Left hindlimb (tissue), 1 donor: ENCODE data around the gene TCERG1L.
"Not testable (repeated sequence)": the region's sequence is repeated elsewhere in the genome, so short reads cannot be mapped to it uniquely, and the experiment has no call there.

Experiments
- DNase-seq: peaks from one replicate; pipeline ENCODE4 v3.0.0-alpha.2; 2018

The TCERG1L gene

DNA sequence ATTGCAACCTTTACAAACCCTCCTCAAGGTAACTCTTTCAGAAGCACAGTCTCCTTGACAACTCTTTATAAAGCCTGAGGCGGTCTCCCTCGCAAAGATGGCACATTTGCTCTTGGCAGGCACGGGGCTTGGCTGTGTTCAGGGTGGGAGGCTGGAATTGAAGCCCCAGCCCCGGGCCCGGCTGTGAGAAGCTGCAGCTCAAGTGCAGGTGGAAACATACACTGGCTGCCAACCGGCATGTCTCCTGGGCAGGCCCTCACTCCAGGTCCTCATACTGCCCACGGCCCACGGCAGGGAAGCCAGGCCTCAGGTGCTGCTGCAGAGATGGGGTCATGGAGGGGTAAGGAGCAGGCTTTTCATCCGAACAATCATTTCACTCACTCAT, 194.5 kb downstream of the TCERG1L start:
- no peak for DNase-seq

DNA sequence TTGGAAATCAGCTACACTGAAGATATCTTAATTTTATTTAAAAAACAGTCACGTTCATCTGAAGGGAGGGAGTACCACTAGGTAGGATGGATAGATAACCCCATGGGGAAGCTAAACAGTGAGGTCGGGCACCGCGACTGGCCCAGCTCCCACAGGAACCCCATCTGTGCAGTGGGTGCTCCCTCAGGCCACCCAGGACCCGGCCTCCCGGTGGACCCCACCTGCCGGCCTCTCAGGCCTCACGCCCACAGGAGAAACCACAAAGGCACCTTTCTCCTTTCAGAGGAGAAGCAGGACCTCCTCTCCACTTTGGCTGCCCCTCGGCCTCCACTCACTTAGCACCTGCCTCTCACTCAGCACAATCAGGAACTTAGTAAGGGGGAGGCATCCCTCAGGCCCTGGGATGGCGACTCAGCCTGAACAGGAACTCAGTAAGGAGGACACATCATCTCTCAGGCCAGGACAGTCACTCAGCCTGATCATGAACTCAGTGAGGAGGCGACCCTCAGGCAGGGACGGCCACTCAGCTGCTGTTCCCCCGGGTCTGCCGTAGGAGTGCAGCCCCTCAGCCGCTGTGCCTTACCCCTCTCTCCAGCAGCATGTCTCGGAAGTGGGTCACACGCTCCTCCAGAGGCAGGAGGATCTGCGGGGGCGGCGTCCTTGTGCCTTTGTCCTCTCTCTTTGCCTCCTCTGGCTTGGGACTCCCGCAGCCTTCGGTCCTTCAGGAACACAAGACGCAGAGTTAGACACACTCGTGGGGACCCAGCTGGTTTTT, 195.1 kb downstream of the TCERG1L start:
- DNase-seq, result no peak

DNA sequence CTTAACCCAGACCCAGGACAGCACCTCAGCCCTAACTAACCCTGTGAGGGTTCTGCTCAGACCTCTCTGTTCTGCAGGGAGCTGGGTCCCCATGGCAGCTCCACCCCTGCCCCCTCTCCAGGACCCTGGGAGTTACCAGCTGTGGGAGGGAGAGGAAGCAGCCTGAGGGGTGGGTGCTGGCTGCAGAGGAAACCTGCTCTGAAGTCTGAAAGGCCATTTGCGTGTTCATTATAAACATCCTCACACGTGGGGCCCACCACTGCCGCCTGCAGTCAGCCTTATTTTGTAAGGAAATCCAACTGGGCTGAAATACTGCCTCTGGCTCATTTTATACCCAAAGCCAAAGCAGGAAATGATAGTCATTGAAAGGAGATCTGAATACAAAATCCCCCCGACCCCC, 195.7 kb downstream of the TCERG1L start:
- no peak for DNase-seq

DNA sequence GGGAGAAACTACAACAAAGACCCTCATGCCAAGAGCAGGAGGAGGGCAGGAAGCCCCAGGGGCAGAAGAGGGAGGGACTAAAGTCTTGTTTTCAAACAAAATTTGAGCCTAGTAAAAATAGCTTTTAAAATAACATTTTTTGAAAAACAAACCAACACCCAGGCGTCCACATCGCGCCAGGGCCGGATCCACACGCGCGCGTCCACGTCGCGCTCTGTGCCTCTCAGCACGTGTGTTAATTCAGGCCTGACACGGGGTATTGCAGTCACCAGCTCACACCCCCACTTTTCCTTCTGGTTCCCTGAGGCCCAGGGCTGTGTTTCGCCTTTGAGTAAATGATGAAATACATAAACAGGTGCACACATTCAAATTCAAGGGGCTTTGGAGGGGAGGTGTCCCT, 196.2 kb downstream of the TCERG1L start:
- no peak for DNase-seq

DNA sequence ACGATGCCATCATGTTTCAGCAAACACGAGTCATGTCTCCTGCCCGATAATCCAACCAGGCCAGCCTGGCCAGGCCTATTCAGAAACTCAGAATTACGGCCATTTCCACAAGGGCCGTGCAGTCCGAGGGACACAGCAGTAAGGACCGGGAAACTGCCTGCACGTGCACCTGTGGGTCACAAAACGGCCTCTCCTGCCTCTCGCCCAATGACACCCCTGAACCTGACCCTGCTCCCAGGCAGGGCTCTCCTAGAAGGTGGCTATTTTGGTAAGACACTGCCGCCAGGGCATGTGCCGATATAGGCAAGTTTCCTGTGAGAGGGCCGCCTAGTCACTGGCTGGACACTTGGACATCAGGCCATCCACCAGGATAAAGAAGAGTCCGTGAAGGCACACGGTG, 196.7 kb downstream of the TCERG1L start:
- DNase-seq, result no peak

DNA sequence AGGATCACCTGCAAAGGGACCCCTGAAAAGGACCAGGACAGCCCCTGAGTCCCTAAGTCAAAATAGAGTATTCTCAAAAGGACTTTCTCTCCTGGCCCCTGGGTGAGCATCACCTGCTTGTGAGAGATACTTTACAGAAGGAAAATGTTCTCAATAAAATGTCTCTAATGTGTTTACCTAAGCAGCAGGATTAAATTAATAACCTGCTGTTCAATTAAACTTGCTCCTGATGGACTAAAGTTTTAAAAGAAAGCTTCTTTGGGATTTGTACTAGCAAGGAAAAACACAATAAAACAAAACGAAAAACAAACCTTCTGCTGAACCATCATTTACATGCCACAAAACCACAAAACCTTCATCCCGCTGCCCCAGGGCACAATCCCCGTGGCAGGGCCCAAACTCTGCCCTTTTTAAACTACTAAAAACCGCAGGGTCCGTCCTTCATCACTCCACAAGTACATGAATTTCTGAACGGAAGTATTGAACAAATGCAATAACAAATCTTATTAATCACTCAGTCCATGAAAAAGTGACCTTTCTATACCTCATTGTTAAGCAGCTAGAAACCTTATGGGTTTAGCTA, 197.7 kb downstream of the TCERG1L start:
- no peak for DNase-seq

DNA sequence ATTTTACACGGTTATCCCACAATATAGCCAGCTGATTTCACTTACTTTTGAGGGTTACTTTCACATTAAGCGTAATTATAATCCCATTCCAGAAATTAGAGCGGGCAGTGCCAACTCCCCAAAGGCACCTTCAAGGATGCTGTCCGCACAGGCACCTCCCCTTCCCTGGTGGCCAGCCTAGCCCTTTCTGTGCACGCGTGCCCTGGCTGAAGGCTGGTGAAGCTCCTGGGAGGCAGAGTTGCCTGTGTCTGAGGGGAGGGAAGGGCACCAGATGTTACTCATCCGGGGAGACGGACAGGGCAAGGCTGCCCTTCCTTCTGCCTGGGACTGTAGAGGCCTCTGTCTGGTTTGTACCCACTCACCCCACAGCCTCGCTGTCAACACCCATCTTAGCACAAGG, 198.4 kb downstream of the TCERG1L start:
- DNase-seq, result no peak

DNA sequence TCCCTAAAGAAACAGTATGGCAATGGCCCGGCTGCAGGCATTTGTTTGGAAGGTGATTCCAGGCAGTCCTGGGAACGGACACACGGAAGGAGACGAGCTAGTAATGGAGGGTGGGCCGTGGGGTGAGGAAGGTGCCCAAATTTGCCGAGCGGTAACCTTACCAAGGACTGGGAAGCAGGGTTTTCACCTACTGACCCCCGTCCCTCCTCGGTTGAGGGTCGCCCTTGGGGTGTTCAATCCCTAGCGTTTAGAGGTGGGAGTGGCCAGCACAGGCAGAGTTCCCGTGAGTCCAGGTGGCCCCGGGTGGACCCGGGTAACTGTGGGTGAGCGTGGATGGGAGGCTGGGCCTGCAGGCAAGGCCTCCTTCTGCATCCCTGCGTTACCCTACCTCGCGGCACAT, 198.8 kb downstream of the TCERG1L start:
- no peak for DNase-seq

DNA sequence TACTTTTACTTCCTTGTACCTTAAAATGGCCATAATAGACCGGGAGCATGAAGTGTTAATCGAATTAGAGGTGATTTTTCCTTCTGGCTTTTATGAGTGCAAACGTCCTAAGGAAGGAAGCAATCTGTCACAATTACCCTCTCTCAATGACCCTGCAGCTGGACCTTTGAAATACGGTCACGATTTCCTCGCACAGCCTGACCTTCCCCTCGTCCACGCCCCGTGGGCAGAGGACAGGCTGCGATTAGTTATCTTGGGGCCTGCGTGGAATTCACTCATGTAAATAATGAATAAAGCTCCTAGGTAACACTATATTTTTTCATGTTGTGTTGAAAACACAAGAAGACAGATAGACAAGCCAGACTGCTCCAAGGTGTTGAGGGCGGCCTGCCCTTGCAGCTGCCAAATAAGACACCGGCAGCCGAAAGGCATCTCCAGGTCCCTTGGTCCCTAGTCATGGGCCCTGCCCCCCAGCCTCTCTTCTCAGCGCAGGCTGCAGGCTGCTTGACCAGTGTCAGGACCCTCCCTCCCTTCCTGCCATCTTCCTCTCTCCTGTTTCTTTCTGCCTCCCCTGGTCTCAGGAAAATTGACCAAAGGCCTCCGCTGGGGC, 199.9 kb downstream of the TCERG1L start:
- no peak for DNase-seq

DNA sequence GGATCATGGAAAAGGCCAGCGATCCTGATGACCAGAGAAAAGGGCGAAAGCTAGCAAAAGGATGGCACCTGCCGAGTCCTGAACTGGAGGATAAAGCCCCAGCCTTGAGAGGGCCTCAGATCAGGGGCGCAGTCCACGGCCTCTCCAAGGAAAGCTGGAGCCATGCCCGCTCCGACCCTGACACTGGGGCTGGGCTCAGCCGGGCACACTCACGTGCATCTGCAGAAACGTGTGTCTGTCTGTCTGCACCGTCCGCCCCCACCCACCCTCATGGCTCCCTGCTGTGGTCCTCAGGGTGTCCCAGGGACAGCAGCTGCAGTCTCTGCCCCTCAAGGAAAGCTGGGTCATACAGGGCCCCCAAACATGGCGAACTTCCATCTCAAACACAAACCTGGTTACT, 200.5 kb downstream of the TCERG1L start:
- no peak for DNase-seq

DNA sequence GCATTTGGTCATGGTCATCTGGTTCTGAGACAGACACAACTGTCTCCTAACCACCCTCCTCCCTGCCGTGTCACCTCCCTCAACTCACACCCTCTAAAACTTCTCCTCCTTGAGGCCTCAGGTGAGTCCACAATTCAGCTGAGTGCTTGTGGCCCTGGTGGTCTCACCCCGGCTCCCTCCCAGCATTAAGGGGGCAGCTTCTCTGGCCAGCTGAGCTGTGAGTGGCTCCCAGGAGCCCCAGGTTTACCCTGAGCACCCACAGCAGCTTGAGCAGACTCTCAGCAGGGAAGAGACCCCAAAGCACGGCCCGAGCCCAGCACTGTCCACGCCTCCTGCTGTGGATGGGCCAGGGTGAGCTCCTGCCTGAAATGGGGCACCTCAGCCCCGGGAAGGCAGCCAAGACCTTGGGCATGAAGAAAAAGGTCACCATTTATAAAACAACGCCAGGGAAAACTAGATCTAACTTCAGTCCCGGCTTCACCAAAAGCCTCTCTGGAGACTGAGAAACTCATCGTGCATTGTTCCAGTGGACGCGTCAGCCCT, 201.2 kb downstream of the TCERG1L start:
- DNase-seq, result no peak

DNA sequence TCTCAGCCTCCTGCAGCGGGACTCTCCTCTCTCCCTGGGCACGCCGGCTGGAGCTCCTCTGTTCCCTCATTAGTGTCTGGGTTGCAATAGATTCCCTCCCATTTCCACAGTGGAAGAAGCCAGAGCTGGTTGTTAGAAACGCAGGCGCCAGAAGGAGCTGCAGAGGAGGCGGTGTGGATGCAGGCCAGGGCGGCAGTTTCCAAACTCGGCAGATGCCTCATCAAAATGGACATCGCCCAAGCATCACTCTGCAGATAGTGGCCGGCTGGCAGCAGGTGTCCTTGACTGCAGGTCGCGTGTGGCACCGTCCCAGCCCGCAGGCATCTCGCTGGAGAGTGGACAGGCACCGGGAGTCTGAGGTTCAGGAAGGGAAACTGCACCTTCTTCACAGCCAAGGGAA, 201.8 kb downstream of the TCERG1L start:
- no peak for DNase-seq

DNA sequence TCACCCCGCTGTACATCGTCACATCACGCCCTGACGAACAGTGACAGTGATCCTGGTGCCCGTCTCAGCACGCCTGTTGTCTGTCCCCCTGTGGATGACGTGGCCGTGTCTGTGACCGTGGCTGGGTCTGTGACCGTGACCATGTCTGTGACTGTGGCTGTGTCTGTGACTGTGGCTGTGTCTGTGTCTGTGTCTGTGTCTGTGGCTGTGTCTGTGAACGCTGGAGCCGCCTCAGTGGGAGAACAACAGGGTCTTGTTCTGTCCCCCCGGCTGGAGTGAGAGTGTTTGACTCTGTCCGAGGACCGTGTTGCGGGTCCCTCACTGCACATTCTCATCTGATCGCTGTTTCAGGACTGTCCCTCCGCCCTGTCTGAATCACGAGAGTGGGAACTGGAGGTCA, 202.2 kb downstream of the TCERG1L start:
- DNase-seq, result no peak

DNA sequence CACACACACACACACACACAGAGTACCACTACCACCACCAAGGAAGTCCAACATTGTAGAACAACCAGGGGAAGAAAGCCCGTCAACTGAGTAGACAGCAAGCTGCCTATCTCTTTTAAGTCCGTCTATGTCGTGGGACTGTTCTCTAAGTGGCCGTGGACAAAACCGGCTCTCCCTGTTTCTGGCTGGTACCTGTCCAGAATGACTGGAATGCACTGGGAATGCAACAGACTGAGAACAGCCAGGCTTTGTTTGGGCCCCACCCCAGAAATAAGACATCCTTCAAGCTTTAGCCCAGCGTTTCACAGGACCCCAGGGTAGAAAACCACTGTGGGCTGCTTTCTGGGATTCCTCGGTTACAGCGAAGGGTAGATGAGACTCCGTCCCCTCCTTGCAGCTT, 203.6 kb downstream of the TCERG1L start:
- DNase-seq, result no peak

DNA sequence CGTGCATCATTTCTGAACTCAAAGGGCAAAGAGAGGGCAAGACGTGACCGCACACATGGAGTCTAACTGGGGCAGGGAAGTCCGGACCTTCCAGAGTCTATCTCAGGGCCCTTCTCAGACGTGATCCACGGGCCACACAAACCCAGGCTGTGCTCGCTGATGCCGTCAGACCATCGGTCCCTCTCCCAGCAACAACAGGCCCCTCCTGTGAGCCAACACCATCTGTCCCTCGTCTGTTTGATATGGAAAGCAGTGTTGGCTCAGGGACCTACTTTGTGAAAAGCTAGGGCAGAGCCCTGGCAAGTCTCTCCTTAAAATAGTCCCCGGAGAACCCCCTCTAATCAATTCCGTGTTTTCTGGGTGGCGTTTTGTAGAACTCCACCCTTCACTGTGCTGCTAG, 208.8 kb downstream of the TCERG1L start:
- DNase-seq, result no peak

DNA sequence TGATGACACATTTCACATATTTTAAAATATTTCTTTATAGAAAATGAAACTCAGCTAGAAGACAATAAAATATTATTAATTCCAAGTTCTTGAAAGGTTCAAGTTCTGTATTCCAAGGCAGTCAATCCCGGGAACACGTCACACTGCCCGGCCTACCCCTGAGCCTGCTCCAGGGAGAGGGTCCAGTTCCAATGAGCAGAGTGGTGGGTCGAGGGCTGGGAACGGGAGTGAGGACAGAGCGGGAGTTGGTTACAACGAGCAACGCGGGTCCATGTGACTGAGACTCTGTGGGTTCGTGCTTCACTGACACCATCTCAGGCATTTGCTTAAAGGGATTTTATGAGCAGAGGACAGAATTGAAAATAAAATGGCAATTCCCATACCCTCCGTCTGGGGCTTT, 209.4 kb downstream of the TCERG1L start:
- DNase-seq, result no peak

DNA sequence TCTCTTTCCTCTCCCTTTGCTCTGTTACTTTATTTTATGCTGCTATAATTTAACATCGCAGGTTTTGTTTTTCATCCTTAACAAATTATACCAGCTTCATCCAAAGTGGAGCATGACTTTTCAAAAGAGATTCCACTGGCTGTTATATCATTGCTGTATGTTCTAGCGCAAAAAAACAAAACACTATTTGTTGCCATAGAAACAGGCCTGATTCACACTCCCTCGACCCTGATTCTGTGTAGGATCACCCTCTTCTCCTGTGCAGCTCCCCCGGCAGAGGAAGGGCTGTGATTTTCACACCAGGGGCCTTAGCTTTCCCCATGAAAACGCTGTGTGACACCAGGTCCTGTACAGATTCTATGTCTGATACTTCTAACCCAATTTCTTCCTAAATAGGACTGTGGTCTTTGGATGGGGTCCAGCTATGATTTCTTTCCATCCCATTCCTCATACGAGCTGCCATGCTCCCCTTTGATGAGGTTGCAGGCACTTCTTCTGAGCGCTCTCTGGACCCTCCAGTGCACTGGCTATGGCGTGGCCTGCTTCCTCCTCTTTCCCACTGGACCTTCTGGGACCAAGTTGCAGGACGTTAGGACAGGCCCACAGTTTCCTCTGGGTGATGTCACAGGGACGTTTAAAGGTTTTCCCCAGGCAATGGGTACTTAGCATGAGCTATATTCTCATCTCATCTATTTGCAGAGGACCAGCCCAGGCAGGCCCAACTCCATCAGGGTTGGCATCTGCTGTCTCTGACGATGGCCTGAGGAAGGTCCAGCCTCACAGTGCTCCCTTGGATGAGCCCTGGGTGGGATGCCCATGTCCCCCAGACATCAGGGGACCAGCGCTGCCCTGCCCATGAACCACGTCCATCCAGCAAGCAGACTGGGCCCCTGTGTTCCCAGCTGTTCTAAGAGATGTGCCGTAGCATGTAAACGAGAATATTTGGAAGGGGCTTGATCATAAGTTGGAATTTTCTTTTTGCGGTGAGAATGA, 210.8 kb downstream of the TCERG1L start:
- not testable (repeated sequence) for DNase-seq

DNA sequence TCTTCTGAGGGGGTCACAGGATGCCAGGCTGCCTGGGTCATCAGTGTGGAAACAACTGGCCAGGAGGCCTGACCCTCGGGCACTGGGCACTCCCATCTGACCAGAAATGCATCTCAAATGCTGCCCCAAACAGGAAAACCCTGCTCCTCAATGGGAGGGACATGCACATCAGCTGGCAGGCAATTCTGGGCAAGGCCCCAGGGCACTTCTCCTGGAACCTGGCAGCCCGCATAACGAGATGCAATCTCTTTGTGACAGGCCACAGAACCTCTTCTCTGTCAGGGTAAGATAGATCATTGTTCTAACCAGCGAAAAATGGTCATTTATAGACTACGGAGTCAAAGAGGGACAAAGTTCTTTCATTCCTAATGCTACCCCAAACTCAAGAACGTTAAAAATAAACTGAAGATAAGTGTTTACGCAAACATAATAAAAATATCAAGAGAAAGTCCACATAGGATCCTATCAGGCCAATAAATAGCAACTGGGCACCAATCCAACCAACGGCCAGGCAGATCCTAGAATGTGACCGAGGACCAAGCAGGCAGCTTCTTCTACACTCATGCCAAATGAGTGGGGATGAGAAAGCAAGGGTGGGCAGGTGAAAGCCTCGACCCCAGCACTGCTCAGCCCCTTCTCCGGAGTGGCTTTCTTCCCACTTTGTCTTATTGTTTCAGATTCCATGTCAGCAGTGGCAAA, 212.3 kb downstream of the TCERG1L start:
- no peak for DNase-seq

DNA sequence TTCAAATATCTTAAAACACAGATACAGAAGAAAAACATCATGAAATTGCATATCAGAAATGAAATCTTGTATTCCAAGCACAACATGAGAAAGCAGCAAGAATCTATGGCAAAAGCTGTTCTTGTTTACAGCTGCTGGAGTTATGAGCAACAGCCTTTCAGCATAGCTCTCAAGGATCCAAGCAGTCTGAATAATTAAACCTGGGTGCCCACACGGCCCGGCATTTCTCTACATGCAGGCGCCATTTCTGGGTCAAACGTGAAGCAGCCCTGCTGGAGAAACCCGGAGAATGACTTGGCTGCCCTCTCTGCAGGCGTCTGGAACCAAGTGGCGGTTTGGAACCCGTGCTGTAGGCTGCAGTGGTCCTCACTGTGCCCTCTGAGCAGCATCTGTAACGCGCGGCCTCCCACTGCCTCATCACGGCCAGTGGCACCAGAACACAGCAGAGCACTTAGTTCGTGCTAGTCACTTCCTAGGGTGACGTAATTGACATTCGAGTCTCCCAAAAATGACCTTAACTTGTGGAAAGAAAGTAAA, 213.0 kb downstream of the TCERG1L start:
- no peak for DNase-seq

DNA sequence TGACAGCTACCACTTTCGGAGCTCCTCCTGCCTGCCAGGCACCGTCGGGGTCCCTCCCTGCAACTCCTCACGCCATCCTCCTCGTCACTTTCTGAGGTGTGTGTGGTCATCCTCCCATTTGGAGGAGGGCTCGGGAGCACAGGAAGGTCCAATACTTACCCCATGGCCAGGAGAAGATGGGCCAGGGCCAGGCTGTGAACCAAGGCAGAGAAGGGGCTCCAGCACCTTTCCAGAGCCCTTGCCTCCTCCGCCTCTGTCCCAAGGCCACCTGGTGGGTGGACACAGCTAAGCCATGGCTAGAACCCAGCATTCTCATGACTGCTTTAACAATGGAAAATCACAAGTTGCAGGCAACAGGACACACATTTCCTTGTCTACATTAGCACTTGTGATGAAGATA, 215.5 kb downstream of the TCERG1L start:
- DNase-seq, result no peak

DNA sequence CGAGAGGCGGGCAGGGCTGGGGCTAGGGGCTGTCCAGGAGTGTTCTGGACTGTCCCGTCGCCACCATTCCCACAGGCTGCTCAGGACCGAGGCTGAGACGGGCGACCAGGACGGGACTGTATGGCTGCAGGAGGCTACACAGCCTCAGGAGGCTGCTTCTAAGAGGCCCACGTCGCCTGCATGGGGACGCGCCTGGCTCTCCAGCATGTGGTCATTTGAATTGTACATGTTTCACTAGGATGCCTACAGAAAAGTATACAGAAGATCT, 216.3 kb downstream of the TCERG1L start:
- no peak for DNase-seq
